ENCODE data around the gene TANC1.
A peak's percentile ranks its signal among the peaks of the same experiment; 100 is the strongest.

Gene TANC1

GRCh38 chr2:158996378-158996993 lies 28.0 kb downstream of the TANC1 start:
- DNase-seq = no peak

- DNase-seq = no peak
Observed at GRCh38 chr2:158997037-158997790, 28.8 kb downstream of the TANC1 start.

- DNase-seq = peak; percentile 9
Observed at GRCh38 chr2:158998551-158999248, 30.3 kb downstream of the TANC1 start.

- DNase-seq = no peak
Observed at GRCh38 chr2:158999458-158999857, 31.0 kb downstream of the TANC1 start.

- no peak for DNase-seq
Observed at GRCh38 chr2:159000072-159000471, 31.6 kb downstream of the TANC1 start.

- no peak for DNase-seq
Observed at GRCh38 chr2:159002462-159003111, 34.1 kb downstream of the TANC1 start.

- DNase-seq = no peak
Observed at GRCh38 chr2:159003555-159003954, 35.1 kb downstream of the TANC1 start.

GRCh38 chr2:159004849-159005248 lies 36.4 kb downstream of the TANC1 start:
- no peak for DNase-seq

- DNase-seq = no peak
Observed at GRCh38 chr2:159009940-159010339, 41.5 kb downstream of the TANC1 start.

- DNase-seq = no peak
Observed at GRCh38 chr2:159010340-159010739, 41.9 kb downstream of the TANC1 start.

GRCh38 chr2:159010963-159011362 lies 42.5 kb downstream of the TANC1 start:
- no peak for DNase-seq

- no peak for DNase-seq
Observed at GRCh38 chr2:159012142-159012541, 43.7 kb downstream of the TANC1 start.

GRCh38 chr2:159013103-159013502 lies 44.7 kb downstream of the TANC1 start:
- DNase-seq = no peak

GRCh38 chr2:159015174-159015573 lies 46.7 kb downstream of the TANC1 start:
- DNase-seq = no peak

- DNase-seq = no peak
Observed at GRCh38 chr2:159015823-159016222, 47.4 kb downstream of the TANC1 start.

- no peak for DNase-seq
Observed at GRCh38 chr2:159017837-159018236, 49.4 kb downstream of the TANC1 start.

GRCh38 chr2:159019021-159019420 lies 50.6 kb downstream of the TANC1 start:
- DNase-seq = no peak

GRCh38 chr2:159022019-159022418 lies 53.6 kb downstream of the TANC1 start:
- DNase-seq = no peak

- DNase-seq = no peak
Observed at GRCh38 chr2:159026170-159026569, 57.7 kb downstream of the TANC1 start.

- DNase-seq = no peak
Observed at GRCh38 chr2:159028776-159029175, 60.3 kb downstream of the TANC1 start.

GRCh38 chr2:159029936-159030335 lies 61.5 kb downstream of the TANC1 start:
- no peak for DNase-seq

- DNase-seq = no peak
Observed at GRCh38 chr2:159030674-159031380, 62.4 kb downstream of the TANC1 start.

- no peak for DNase-seq
Observed at GRCh38 chr2:159032146-159032545, 63.7 kb downstream of the TANC1 start.
